AG04449 (cell line): ENCODE measurements around the gene SMTNL1.

Source experiments
- CTCF ChIA-PET: fragments of 350-600 bp; formaldehyde crosslinking; extraction: SDS; loops from one replicate; lab custom pipeline; 2021; ENCODE audit warnings: antibody characterized with exemption; lab: Yijun Ruan, JAX
- POLR2A ChIA-PET: fragments of 400-600, 350-600 bp; formaldehyde crosslinking; extraction: SDS; loops from one replicate; lab custom pipeline; 2020; ENCODE audit warnings: antibody characterized with exemption, inconsistent platforms; lab: Yijun Ruan, JAX
- DNase-seq: peaks from one replicate; pipeline ENCODE4 v3.0.0-alpha.2; 2010; ENCODE audit warnings: low read depth, low spot score
- H3K4me3 ChIP-seq: 2 replicates; pipeline ENCODE4 v1.5.1; 2011; ENCODE audit warnings: low read depth, mild to moderate bottlenecking, control low read depth, low read length
- TF ChIP-seq, protein P1 (sequence below): IDR thresholded peaks from one replicate; pipeline ENCODE4 v1.5.1; 2011; ENCODE audit warnings: mild to moderate bottlenecking, moderate library complexity, low read length, control low read depth, inconsistent platforms; ENCODE audit not compliant: insufficient read depth; ENCODE audit errors: missing control alignments

SMTNL1 gene

DNA sequence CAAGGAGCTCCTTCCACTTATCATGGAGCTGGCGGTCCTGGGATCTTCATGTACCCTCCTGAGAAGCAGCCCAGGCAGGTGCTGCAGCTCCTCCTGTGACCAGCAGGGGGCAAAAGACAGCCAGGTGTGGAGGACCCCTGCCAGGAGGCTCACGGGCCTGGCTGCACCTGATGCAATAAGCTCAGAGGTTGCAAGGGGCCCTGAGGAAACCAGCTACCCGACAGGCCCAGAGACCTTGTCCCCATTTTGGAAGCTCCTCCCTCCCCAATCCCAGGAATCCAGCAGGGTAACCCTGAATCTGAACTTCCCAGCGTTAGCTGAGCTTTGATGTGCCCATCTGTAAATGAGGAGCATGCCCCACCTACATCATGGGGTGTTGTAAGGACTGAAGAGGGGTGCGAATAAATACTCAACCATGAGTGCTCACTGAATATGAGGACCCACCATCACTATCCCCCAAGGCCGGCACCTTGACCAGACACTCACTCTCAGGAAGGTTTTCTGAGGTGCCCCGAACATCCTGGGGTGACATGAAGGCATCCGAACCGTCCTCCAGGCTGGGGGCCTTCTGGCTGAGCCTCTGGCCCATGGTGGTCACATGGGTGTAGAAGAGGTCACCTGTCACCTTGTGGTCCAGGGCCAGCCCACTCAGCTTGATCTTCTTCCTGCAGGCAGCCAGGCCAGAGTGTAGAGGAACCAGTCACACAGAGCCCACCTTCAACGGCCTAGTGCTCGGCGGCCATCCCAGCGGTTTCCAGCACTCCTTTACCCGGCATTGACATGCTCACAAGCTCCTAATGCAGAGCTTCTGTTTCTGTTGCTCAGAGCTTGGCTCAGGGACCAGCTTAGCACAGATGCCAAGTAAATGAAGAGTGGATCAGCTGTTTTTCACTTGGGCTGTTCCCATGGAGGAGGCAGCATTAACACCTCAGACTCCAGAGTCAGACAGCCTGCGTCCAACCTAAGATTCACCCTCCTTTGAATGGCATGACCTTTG, 43.6 kb upstream of the SMTNL1 start:
- TF ChIP-seq, protein P1, sequence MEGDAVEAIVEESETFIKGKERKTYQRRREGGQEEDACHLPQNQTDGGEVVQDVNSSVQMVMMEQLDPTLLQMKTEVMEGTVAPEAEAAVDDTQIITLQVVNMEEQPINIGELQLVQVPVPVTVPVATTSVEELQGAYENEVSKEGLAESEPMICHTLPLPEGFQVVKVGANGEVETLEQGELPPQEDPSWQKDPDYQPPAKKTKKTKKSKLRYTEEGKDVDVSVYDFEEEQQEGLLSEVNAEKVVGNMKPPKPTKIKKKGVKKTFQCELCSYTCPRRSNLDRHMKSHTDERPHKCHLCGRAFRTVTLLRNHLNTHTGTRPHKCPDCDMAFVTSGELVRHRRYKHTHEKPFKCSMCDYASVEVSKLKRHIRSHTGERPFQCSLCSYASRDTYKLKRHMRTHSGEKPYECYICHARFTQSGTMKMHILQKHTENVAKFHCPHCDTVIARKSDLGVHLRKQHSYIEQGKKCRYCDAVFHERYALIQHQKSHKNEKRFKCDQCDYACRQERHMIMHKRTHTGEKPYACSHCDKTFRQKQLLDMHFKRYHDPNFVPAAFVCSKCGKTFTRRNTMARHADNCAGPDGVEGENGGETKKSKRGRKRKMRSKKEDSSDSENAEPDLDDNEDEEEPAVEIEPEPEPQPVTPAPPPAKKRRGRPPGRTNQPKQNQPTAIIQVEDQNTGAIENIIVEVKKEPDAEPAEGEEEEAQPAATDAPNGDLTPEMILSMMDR, result peak; percentile 89
- ChIA-PET POLR2A (no interaction called here), CTCF (interaction anchor here (0.6 to 16.8 kb wide), 48 partner anchors 11 to 1032 kb away, joined by 3 to 421 read pairs (median 5); partner anchors contain the start of genes SLC43A1, SMTNL1, TNKS1BP1 and UBE2L6)
- H3K4me3 ChIP-seq, result no peak overlapping the region
- no peak for DNase-seq

- no peak overlapping the region for H3K4me3 ChIP-seq
- TF ChIP-seq, protein P1, result no peak
- ChIA-PET CTCF (interaction anchor here (1.1 to 16.8 kb wide), 6 partner anchors 9 to 149 kb away, joined by 6 to 421 read pairs (median 84); partner anchors contain the start of gene SLC43A1), POLR2A (interaction anchor here (0.6 kb wide), 1 partner anchor 18 kb away, joined by 3 read pairs; no protein-coding TSS in a partner anchor)
- DNase-seq, result no peak
Observed at GRCh38 chr11:57496109-57496820, 41.1 kb upstream of the SMTNL1 start.

DNA sequence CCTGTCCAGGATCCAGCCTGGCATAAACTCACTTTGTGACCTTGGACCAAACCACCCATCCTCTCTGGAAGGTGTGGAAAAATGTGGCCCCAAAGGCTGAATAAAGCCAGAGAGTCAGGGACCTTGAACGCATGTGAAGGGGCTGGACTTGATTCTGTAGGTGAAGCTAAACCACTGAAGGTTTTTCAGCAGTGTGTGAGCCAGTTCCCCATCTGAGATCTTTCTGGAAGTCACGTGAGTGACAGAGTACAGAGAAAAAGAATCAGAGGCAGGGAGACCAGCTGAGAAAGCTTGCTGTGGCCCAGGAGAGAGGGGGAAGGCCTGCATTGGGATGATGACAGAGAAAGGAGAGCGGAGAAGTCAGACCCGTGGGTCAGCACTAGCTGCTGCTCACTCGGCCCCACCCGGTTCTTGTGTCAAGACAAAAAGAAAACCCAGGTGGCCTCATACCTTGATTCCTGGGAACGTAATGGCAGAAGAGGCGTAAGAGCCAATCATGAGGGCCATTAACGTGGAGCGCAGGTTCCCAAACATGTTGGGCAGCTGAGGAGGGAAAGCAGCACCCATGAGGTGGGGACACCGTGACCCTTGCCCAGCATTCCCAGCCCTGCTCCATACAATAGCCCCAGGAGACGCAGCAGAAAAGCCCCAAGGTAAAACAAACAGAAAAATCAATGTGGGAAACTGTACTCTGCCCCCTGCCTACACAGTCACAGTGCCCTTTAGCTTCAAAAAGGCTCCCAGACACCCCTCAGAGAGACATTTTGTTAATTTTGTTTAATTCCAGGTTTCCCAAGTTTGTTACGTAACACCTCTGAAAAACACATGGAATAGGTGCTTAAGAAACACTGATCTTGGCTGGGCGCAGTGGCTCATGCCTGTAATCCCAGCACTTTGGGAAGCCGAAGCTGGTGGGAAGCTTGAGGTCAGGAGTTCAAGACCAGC, 39.8 kb upstream of the SMTNL1 start:
- POLR2A ChIA-PET, result interaction anchor here (1.3 kb wide), 1 partner anchor 18 kb away, joined by 5 read pairs; the partner anchor contains the start of gene SLC43A1
- no peak overlapping the region for H3K4me3 ChIP-seq
- no peak for DNase-seq
- CTCF ChIA-PET, result interaction anchor here (1.1 to 16.8 kb wide), 7 partner anchors 7 to 147 kb away, joined by 4 to 421 read pairs (median 27); partner anchors contain the start of gene SLC43A1
- TF ChIP-seq, protein P1, result no peak

DNA sequence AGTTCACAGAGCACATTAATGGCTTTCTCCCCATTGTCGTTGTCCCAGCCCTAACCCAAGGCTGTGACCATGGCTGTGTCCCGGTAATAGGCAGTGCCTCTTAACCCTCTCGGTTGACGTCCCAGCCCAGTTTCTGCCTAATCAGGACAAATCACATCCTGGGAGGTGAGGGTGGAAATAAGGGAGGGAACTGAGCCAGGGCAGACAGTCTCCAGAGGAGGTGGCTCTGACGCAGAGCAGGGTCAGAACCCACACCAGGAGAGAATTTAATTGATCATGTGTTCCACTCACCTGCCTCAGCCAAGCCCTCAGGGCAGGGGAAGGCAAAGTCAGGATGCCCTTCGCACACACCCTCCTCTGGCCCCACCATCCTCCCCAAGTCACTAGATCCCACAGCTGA, 38.9 kb upstream of the SMTNL1 start:
- ChIA-PET POLR2A (interaction anchor here (1.3 kb wide), 1 partner anchor 17 kb away, joined by 5 read pairs; the partner anchor contains the start of gene SLC43A1), CTCF (interaction anchor here (0.9 to 16.8 kb wide), 4 partner anchors 17 to 151 kb away, joined by 3 to 421 read pairs (median 109); partner anchors contain the start of gene SLC43A1)
- DNase-seq, result no peak
- TF ChIP-seq, protein P1, result no peak
- no peak overlapping the region for H3K4me3 ChIP-seq

DNA sequence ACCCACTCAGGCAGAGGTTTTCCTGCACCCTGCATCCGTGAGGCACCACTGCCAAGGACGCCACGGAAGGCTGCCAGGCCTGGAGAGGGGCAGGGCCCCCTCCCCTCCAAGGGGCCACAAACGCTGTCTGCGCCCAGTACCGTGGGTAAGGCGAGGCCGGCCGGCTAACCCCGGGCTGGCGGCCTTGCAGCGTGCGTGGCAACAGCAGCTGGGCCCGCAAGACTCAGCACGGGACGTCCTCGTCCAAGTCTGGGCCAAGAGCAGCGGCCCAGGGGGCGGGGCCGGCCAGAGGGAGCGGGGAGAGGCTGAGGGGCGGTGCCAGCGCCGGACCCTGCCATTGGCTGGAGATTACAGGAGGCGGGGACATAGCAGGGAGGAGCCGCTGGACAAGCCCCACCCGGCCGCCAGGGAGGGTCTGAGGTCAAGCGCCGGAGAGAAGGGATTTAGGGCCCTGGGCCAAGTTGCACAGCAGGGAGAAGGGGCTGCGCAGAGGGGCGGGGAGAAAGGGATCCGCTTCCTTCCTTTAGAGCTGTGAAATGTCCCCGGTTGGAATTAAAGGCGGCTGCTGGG, 37.9 kb upstream of the SMTNL1 start:
- POLR2A ChIA-PET, result interaction anchor here (0.8 to 1.0 kb wide), 2 partner anchors 8 to 16 kb away, joined by 3 to 4 read pairs; partner anchors contain the start of gene SLC43A1
- CTCF ChIA-PET, result interaction anchor here (0.9 to 16.8 kb wide), 5 partner anchors 11 to 152 kb away, joined by 3 to 421 read pairs (median 27); partner anchors contain the start of gene SLC43A1
- DNase-seq, result no peak
- peak overlapping the region; percentile 45 for H3K4me3 ChIP-seq
- TF ChIP-seq, protein P1, result no peak
